Mucosa of descending colon (tissue), 3 donors: ENCODE measurements around the gene SPRY2. TPM values are rescaled to one million over a fixed set of nuclear protein-coding genes. Genes with fewer than 3 reads are reported as not detected.

Experiments
- ATAC-seq: fragments of 200-7000 bp; cut with Tn5 transposase; one replicate; pipeline ENCODE4 v1.9.1; 2020; ENCODE audit warnings: mild to moderate bottlenecking, moderate library complexity
- DNase-seq, 3 donors: peaks; one replicate each; pipeline ENCODE4 v3.0.0-alpha.2; 2020
- H3K36me3 ChIP-seq: fragments of 200-600 bp; one replicate; pipeline ENCODE4 v1.8.0; 2021; ENCODE audit warnings: low read depth, mild to moderate bottlenecking
- H3K4me1 ChIP-seq: fragments of 200-600 bp; one replicate; pipeline ENCODE4 v1.8.0; 2021; ENCODE audit warnings: low read depth, mild to moderate bottlenecking
- H3K4me3 ChIP-seq: fragments of 200-600 bp; one replicate; pipeline ENCODE4 v1.8.0; 2021; ENCODE audit warnings: mild to moderate bottlenecking
- H3K9me3 ChIP-seq: fragments of 200-600 bp; one replicate; pipeline ENCODE4 v1.8.0; 2021; ENCODE audit warnings: mild to moderate bottlenecking
- intact Hi-C, 2 donors: fragments of 100-400 bp; cut with DNase I in 1 of 2; cut with micrococcal nuclease in 1 of 2; formaldehyde crosslinking; loops; one replicate each; pipeline versions ENCODE4 v1.11.0 to v1.11.1; 2022; cut with DNase I, micrococcal nuclease
- total RNA-seq, 3 donors: library from RNA; stranded (reverse); fragmentation: NEBNext Ultra II Directional in 2 of 3; extraction: Animal tissue kit (Norgen Biotek cat#: 25700) in 2 of 3; gene quantifications; one replicate each; pipeline versions ENCODE4 v1.2.1 to v1.2.4, GENCODE V29; 2021 to 2023
- TF ChIP-seq, protein P1 (sequence below): fragments of 200-600 bp; IDR thresholded peaks from one replicate; pipeline ENCODE4 v1.8.0; 2022; ENCODE audit warnings: antibody characterized with exemption, mild to moderate bottlenecking
- donor health status: DM: no; HTN: no; CAD: no; lungs with moderate emphysema.
- donor health status: DM: no; HTN: no; CAD: no.
- donor health status: DM: no; HTN: yes; CAD: no.

SPRY2 gene
- total RNA-seq, 3 donors from 2014 or later, result 47.8 to 51.3 (median 50.9) TPM

DNA sequence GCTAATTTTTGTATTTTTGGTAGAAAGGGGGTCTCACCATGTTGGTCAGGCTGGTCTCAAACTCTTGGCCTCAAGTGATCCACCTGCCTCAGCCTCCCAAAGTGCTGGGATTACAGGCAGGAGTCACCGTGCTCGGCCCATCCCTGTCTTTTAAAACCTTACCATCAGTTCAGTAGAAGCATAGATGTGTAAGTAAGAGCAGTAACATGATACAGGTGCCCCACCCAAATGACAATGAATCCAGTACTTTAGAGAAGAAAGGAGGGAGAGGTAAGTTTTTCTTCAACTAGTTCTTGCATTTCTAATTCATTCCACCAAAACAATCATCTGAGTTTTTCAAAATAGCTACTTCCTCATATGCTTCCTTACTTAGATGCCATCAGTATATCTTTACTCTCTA, 21.9 kb downstream of the SPRY2 start:
- Histone ChIP-seq H3K9me3 (no peaks in the 10 kb centered on the region), H3K4me1 (peaks cover 2% of the 10 kb centered on the region), H3K36me3 (no peaks in the 10 kb centered on the region), H3K4me3 (no peak overlapping the region)
- no peak for DNase-seq
- TF ChIP-seq, protein P1, sequence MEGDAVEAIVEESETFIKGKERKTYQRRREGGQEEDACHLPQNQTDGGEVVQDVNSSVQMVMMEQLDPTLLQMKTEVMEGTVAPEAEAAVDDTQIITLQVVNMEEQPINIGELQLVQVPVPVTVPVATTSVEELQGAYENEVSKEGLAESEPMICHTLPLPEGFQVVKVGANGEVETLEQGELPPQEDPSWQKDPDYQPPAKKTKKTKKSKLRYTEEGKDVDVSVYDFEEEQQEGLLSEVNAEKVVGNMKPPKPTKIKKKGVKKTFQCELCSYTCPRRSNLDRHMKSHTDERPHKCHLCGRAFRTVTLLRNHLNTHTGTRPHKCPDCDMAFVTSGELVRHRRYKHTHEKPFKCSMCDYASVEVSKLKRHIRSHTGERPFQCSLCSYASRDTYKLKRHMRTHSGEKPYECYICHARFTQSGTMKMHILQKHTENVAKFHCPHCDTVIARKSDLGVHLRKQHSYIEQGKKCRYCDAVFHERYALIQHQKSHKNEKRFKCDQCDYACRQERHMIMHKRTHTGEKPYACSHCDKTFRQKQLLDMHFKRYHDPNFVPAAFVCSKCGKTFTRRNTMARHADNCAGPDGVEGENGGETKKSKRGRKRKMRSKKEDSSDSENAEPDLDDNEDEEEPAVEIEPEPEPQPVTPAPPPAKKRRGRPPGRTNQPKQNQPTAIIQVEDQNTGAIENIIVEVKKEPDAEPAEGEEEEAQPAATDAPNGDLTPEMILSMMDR, result no peak
- intact Hi-C loops, result no loop called here
- no peak for ATAC-seq

- intact Hi-C loops, result no loop called here
- no peak for DNase-seq
- ATAC-seq, result no peak
- TF ChIP-seq, protein P1, result no peak
- Histone ChIP-seq H3K9me3 (no peaks in the 10 kb centered on the region), H3K4me1 (peaks cover 8% of the 10 kb centered on the region), H3K4me3 (no peak overlapping the region), H3K36me3 (no peaks in the 10 kb centered on the region)
Observed at GRCh38 chr13:80314711-80315653, 25.9 kb downstream of the SPRY2 start.

- Histone ChIP-seq H3K9me3 (no peaks in the 10 kb centered on the region), H3K4me1 (peaks cover 8% of the 10 kb centered on the region), H3K4me3 (no peak overlapping the region), H3K36me3 (no peaks in the 10 kb centered on the region)
- ATAC-seq (peak; percentile 75), DNase-seq (no peak)
- intact Hi-C loops, result no loop called here
- TF ChIP-seq, protein P1, result no peak
Observed at GRCh38 chr13:80313668-80314256, 27.2 kb downstream of the SPRY2 start.

- ATAC-seq (no peak), DNase-seq (no peak)
- Histone ChIP-seq H3K36me3 (no peaks in the 10 kb centered on the region), H3K9me3 (no peaks in the 10 kb centered on the region), H3K4me3 (no peak overlapping the region), H3K4me1 (peaks cover 8% of the 10 kb centered on the region)
- TF ChIP-seq, protein P1, result no peak
- intact Hi-C loops, result no loop called here
Observed at GRCh38 chr13:80312967-80313366, 28.0 kb downstream of the SPRY2 start.

DNA sequence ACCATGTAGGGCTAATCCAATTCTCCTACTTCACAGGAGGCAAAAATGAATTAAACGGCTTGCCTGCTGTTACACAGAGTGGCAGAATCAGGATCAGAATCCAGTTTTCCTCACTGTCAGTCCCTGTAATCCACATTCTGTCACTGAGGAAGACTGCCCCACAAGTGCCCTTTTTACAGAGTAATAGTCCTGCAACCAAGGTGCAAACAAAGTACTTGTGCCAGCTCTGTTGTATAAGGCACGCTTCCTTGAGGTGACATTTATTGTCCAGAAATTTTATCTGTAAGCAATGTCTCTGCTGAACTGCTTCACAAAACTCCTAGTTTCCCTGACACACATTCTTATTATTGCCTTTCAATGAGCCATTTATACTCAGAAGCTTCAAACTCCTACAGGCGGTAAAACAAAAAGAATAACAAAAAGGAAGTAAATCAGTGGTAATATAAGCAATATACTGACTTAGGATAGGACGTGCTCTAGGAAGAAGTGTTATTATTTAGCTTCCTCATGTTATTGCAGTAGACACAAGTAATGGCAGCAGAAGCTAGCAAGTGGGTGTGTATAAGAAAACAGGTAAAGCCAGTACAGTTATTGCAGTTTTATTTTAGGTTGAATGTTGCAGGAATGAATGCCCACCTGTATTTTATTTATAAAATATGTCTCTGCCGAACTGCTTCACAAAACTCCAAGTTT, 28.8 kb downstream of the SPRY2 start:
- ATAC-seq (peak; percentile 77), DNase-seq (peak in 1 of 3 donors; percentile 5)
- TF ChIP-seq, protein P1, result no peak
- no peaks in the 10 kb centered on the region for H3K9me3 ChIP-seq
- H3K4me1 ChIP-seq, result peaks cover 8% of the 10 kb centered on the region
- H3K4me3 ChIP-seq, result no peak overlapping the region
- no peaks in the 10 kb centered on the region for H3K36me3 ChIP-seq
- intact Hi-C loops, result no loop called here
